Amniotic epithelial cell (primary cell): Measurements from ENCODE around the gene EYA2.

Experiments
- DNase-seq: peaks from one replicate; pipeline ENCODE4 v3.0.0-alpha.2; 2010; ENCODE audit warnings: low read depth

EYA2 gene

GRCh38 chr20:47066484-47067270 is 172.0 kb downstream of the EYA2 start:
- DNase-seq: no peak

- peak; percentile 2 for DNase-seq
These were observed 173.1 kb downstream of the EYA2 start for GRCh38 chr20:47067776-47068175.

GRCh38 chr20:47070176-47070575 is 175.5 kb downstream of the EYA2 start:
- DNase-seq: peak; percentile 33

- DNase-seq: no peak
These were observed 177.1 kb downstream of the EYA2 start for GRCh38 chr20:47071646-47072185.

- no peak for DNase-seq
These were observed 179.3 kb downstream of the EYA2 start for GRCh38 chr20:47073766-47074475.

GRCh38 chr20:47075263-47075662 is 180.6 kb downstream of the EYA2 start:
- DNase-seq: no peak

GRCh38 chr20:47079047-47079446 is 184.4 kb downstream of the EYA2 start:
- no peak for DNase-seq

- DNase-seq: no peak
These were observed 185.7 kb downstream of the EYA2 start for GRCh38 chr20:47080365-47080764.

GRCh38 chr20:47086316-47086715 is 191.7 kb downstream of the EYA2 start:
- no peak for DNase-seq

GRCh38 chr20:47088335-47088734 is 193.7 kb downstream of the EYA2 start:
- DNase-seq: no peak

GRCh38 chr20:47089151-47089550 is 194.5 kb downstream of the EYA2 start:
- no peak for DNase-seq

- no peak for DNase-seq
These were observed 196.2 kb downstream of the EYA2 start for GRCh38 chr20:47090835-47091234.

- DNase-seq: no peak
These were observed 198.8 kb downstream of the EYA2 start for GRCh38 chr20:47093320-47093966.

GRCh38 chr20:47095690-47096089 is 201.0 kb downstream of the EYA2 start:
- DNase-seq: no peak

GRCh38 chr20:47097691-47098622 is 203.3 kb downstream of the EYA2 start:
- DNase-seq: no peak

GRCh38 chr20:47099093-47099492 is 204.4 kb downstream of the EYA2 start:
- no peak for DNase-seq

- peak; percentile 24 for DNase-seq
These were observed 205.3 kb downstream of the EYA2 start for GRCh38 chr20:47099825-47100441.

GRCh38 chr20:47102629-47103028 is 208.0 kb downstream of the EYA2 start:
- peak; percentile 17 for DNase-seq

- no peak for DNase-seq
These were observed 212.1 kb downstream of the EYA2 start for GRCh38 chr20:47106786-47107185.

- DNase-seq: no peak
These were observed 214.4 kb downstream of the EYA2 start for GRCh38 chr20:47108994-47109393.

- DNase-seq: no peak
These were observed 216.2 kb downstream of the EYA2 start for GRCh38 chr20:47110819-47111218.
